ENCODE measurements around the gene VPS35L.

DNA sequence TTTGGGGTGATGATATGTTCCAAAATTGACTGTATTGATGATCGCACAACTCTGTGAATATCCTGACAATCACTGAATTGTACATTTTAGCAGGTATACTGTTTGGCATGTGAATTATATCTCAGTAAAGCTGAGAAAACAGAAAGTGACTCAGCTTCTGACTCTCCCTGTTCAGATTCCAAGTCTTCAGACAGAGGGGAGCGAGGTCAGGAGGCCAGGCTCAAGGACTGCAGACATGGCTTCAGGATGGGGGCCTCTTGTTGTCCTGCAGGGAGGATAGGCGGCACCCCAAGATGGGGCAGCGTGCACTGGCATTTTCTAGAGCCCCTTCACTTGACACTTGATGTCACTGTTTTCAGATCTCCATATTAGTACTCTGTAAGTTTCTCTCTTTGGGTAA is 116.9 kb downstream of the VPS35L start:
- TF ChIP-seq POLR2A (IDR thresholded peaks at IDR 0.05; ENCODE audit: low read length) (no peak), GATA1 (IDR thresholded peaks at IDR 0.05; ENCODE audit: low read depth, low read length) (no peak)
